Activated CD8-positive, alpha-beta memory T cell treated with anti-CD3 and anti-CD28 coated beads, Interleukin-2, amount 50 U/mL, for 48 hours (primary cell): ENCODE measurements around the gene SH3BP2.

ENCODE experiments used
- DNase-seq: peaks from one replicate; pipeline ENCODE4 v3.0.0-alpha.2; 2020

The SH3BP2 gene

DNA sequence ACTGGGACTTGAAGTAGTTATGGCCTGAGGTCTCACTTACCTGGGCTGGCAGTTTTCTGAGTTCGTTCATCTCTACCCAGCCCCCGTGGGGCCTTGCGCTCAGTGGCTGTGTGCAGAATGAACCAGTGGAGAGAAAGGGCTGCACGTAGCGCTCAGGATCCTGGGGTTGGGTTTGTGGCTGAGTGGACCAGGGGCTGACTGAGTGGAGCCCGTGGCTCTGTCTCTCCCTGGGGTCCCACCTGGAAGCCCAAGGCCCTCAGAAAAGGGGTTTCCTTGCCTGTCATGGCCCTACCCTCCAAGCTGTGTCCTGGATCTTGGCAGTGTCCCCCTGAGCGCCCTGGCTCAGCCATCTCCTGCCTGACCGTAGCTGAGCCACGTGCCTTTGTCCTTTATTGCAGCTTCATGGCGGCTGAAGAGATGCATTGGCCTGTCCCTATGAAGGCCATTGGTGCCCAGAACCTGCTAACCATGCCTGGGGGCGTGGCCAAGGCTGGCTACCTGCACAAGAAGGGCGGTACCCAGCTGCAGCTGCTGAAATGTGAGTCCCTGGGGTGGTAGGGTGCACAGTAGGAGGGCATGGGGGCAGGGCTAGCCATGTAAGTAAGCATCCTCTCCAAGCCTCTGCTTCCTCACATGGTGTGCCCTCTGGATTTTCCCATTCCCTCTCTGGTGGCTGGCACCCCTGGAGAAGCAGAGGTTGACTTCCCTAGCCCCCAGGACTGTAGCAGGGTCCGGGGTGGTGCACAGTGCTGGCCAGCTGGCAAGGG lies 27.5 kb downstream of the SH3BP2 start:
- DNase-seq = no peak

DNA sequence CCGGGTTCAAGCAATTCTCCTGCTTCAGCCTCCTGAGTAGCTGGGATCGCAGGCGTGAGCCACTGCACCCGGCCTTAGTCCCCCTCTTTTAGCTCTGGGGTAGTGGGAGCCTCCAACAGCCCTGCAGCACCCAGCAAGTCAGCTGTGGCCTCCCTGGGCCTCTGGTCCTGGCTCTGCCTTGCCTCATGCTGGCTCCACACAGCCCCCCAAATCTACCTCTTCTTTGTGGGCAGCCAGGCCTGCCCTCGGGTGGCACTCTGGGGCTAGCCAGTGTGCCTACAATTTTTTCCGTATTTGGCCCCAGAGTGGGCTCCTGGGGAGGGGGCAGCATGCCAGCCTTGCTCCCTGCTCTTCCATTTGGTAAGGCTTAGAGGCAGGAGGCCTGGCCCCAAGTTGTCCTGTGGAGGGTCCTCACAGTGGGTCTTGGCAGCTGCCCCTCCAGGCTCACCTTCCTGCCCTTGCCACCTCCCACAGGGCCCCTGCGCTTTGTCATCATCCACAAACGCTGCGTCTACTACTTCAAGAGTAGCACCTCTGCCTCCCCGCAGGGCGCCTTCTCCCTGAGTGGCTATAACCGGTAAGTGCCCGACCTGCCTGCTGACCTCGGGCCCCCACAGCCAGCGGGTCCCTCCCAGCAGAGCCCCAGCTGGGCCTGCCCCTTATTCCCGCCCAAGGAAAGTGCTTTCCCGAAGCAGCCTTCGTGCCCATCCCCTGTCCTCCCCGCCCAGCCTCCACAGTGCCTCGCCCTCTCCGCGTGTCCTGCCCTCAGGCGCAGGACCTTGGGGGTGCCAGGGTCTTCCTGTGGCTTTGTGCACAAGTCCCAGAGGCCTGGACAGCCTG lies 29.8 kb downstream of the SH3BP2 start:
- DNase-seq = no peak

DNA sequence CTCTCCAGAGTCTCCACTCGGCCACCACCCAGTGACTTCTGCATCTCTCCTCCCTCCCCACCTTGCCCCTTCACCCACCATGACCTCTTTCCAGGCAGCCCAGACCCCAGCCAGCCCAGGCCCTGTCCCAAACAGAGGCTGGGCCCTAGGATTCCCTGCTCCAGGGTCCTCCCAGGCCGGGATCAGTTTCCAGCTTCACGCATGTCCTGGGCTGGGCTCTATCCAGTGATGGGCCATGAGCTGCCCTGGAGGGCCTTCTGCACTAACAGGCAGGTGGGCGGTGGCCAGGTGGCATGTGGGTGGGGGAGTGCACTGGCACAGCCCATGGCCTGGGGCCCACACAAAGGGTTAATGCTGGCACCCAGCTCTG lies 30.4 kb downstream of the SH3BP2 start:
- DNase-seq = no peak

DNA sequence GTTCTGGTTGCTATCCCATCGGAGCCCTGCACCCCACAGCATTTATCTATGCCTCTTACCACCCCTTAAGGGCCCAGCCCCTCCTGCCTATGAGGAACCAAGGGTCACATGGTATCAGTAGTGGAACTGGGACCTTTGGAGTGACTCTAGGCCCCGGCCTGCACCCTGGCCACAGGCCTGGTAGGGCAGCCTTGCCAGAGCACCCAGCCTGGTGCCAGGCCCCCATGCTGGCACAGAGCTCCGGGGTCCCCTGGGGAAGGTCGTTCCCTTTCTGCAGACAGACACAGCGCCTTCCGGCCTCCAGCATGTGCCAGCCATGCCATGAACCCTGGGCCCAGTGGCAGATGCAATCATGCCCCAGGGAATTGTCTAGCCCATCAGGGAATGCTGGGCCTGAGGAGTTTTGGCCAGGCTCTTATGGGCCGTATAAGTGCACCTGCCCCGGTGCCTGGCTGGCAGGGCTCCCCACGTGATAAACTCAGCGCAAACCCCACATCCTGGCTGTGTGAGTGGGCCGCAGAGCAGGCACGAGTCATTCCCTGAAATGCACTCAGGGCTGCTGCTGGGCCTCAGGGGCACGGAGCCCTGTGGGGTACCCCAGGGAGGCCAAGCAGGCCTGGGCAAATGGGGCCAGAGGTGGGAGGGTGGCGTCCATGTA lies 30.9 kb downstream of the SH3BP2 start:
- no peak for DNase-seq

DNA sequence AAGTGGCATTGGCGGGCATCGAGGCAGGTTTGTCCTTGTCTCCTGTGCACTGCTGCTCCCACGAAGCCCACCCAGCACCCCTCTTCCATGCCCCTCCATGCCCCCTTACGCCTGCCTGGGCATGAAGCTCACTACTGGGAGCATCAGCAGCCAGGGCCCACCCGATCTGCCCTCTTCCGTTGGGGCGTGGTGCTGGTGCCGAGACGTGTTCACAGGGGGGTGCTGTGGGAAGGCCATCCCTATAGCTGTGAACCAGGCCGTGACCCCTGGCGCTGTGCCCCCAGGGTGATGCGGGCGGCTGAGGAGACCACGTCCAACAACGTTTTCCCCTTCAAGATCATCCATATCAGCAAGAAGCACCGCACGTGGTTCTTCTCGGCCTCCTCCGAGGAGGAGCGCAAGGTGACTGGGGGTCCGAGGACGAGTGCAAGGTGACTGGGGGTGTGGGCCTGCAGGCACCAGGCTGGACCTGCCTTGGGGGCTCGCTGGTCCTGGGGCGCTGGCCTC lies 31.5 kb downstream of the SH3BP2 start:
- no peak for DNase-seq

DNA sequence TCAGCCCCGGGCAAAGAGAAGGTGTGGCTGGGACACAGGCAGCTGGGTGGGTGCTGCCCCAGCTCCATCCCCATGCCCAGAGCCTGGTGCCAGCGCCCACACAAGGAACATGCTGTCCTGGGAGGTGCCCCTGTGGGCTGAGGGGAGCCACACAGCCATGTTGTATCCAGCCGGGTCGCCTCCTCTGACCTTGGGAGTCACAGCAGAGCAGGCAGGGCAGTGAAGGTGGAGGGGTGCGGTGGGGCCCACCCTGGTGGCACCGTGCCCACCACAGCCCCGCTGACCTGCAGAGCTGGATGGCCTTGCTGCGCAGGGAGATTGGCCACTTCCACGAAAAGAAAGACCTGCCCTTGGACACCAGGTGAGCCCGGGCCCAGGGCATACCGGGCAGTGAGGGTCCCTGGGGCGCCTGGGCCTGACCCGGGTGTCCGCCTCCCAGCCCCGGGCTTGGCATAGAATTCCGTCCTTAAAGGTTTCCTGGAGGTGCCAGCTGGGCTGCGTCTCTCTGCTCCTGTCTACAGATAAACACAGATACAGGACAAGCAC lies 32.0 kb downstream of the SH3BP2 start:
- DNase-seq = no peak

DNA sequence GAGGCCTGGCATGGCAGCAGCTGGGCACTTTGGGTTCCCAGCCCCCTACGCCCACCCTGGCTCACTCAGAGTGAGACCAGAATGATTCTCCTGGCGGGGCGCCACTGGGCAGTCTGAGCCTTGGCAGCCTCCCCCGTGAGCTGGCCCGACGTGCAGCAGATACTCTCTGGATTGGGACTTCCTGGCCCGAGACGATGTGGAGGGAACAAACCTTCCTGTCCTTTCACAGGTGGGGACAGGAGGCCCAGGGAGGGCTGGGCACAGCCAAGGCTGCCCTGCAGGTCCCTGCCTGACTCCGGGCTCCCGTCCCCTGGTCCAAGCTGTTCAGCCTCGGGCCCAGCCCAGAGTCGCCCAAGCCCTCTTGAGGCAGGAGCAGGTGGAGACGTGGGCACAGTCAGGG lies 32.9 kb downstream of the SH3BP2 start:
- no peak for DNase-seq

DNA sequence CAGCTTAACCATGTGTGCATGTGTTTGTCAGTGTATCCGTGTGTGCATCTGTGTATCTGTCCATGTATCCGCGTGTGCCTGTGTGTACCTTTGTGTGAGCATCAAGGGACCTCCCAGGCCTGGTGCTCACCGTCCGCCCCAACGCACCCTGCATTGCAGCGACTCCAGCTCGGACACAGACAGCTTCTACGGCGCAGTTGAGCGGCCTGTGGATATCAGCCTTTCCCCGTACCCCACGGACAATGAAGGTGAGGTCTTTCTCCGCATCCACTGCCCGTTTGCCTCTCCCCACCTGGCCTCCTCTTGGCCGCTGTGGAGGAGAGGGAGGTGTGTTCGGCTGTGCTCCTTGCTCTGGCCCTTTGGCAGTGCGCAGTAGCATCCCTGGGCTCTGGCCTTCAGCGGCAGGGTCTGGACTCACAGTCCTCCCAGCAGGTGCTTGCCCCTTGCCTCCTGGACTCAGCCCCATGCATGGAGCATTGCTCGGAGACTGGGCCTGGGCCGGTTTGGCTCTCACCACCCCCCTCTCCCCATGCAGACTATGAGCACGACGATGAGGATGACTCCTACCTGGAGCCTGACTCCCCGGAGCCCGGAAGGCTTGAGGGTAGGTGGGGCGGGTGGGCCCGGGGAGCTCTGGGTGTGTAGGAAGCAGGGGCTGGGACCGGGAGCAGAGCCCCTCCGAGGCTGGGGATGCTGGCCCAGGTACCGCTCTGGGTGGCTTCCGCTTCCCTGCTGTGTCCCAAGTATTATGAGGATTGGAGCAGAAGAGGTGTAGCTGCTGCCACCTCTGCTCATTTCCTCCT lies 34.4 kb downstream of the SH3BP2 start:
- DNase-seq = no peak

DNA sequence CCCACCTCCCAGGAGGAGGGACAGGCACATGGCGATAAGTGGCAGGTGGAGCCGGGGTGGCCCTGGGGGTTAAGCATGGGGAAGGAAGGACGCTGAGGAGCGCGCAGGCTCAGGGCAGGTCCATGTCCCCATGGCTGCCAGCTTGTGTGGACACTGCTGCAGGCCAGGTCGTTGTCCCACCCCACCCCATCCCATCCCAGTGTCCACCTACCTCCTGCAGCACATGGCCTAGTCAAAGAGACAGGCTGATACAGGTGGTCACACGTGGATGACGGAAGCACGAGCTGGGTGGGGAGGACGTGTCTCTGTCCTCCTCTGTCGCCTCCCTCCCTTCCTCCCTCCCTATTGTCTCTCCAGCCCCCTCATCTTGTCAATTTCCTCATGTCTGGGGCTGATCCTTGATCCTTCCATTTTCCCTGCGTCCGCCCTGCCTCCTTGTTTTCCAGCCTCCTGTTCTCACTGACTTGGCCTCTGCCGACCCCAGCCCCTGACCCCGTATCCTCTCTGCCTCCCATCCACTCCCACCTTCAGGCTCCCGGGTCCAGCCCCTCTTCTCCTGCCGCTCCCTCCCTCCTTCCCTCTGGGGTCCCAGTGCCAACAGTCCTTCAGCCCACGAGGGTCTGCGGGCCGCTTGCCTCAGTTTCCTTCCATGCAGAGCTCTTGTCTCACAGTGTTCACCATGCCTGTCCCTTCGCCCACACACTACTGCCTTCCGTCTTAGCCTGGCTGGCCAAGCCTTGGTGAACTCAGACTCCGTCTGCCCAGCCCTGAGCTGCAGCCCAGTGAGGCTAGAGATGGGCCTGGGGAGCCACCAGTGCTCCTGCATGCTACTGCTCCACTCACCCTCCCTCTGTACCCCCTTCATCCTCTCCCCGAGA lies 35.2 kb downstream of the SH3BP2 start:
- DNase-seq = no peak

DNA sequence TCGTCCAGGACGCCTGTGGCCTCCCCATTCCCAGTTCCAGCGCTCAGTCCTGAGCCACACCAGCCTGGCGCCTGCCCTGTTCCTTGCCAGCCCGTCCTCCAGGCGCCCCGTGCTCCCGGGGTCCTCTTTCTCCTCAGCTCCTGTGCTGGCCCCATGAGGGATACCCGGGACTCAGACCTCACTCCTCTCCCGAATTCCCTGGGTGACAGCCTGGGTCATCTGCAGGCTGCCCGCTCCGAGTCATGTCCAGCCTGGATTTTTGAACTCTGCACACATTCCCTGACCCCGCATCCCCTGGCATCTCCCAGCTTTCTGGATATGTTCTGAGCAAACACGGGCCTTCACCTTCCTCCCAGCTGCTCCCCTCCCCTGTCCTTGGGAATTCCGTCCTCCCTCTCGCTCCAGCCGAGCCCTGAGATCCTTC lies 35.9 kb downstream of the SH3BP2 start:
- no peak for DNase-seq

DNA sequence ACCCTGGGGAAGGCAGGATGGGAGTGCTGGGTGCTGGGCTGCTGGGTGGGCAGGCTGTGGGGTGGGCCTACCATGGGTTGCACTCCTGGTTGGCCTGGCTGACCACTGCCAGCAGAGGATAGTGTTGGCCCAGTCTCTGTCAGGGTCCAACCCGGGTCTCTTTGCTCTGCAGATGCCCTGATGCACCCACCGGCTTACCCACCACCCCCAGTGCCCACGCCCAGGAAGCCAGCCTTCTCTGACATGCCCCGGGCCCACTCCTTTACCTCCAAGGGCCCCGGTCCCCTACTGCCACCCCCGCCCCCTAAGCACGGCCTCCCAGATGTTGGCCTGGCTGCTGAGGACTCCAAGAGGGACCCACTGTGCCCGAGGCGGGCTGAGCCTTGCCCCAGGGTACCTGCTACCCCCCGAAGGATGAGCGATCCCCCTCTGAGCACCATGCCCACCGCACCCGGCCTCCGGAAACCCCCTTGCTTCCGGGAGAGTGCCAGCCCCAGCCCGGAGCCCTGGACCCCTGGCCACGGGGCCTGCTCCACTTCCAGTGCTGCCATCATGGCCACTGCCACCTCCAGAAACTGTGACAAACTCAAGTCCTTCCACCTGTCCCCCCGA lies 36.5 kb downstream of the SH3BP2 start:
- DNase-seq = no peak

DNA sequence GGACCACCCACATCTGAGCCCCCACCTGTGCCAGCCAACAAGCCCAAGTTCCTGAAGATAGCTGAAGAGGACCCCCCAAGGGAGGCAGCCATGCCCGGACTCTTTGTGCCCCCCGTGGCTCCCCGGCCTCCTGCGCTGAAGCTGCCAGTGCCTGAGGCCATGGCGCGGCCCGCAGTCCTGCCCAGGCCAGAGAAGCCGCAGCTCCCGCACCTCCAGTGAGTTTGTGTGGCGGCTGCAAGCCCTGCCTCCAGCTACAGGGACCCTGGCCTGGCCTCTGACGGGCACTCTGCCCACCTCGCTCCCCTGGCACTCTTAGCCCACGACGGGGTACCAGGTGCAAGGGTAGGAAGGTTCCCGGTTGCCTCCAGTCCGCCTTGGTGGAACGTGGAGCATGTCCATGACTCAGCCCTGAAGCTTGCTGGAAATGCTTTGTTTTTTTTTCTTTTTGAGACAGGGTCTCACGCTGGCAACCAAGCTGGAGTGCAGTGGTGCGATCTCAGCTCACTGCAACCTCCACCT lies 37.1 kb downstream of the SH3BP2 start:
- DNase-seq = peak; percentile 37

DNA sequence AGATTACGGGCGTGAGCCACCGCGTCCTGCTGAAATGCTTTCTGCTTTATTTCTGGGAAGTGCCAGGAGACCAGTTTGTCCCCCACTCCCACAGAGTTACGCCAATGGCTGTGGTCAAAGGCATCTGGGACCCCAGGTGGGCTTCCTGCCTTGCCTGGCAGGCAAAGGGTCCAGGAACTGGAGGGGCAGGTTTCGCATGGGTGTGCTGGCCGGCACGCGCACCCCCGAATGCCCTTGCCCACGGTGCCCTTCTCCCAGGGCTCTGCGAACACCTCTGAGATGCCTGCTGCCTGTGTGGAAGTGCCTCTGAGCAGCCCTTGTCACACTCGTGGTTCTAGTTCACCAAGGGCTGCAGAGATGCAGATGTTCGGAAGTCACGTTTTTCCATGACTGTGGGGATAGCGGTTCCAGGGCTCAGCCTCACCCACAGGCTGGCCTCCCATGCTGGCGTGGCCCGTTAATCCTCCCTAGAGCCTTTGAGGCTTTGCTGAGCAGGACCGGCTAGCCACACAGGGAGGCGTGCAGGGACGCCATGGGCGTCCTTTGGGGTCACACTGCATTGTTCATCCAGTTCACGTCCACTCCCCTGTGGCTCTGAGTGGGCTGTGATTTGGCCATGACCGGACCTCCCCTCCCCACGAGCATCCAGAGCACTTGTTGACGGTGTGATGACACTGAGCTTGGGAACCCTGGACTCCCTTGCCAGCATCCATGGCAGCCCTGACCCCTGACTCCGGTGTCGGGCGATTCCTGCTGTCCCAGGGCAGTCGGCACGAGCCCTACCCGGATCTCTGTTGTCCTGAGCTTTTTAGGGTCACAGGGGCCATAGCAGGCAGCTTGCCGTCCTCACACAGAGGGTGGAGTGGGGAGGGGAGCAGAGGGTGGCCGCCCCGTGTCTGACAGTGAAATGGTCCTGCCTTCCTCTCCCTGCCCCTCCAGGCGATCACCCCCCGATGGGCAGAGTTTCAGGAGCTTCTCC lies 38.0 kb downstream of the SH3BP2 start:
- peak; percentile 48 for DNase-seq

DNA sequence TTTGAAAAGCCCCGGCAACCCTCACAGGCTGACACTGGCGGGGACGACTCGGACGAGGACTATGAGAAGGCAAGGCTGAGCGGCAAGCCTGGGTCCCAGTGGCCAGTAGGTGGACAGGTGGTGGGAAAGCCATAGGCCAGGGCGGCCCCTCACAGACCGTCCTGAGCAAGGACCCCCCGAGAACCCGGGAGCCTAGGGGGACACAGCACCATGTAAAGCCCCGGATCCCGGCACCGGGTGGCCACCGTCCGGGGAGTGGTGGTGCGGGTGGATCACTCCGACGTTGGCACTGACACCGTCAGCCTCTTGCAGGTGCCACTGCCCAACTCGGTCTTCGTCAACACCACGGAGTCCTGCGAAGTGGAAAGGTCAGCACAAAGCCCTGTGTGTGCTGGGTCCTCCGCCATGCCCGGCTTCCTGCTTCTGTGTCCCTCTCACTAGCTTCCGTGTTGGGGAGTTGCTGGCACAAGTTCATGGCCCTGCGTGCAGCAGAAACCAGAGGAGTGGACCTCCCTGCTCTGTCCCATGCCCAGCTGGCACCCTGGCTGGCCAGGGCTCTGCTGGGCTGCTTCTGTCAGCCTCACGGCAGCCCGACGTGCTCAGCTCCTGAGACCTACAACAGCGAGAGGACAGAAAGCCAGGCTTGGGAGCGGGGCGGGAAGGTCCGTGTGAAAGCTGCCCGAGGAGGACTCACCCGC lies 38.9 kb downstream of the SH3BP2 start:
- DNase-seq = peak; percentile 52

DNA sequence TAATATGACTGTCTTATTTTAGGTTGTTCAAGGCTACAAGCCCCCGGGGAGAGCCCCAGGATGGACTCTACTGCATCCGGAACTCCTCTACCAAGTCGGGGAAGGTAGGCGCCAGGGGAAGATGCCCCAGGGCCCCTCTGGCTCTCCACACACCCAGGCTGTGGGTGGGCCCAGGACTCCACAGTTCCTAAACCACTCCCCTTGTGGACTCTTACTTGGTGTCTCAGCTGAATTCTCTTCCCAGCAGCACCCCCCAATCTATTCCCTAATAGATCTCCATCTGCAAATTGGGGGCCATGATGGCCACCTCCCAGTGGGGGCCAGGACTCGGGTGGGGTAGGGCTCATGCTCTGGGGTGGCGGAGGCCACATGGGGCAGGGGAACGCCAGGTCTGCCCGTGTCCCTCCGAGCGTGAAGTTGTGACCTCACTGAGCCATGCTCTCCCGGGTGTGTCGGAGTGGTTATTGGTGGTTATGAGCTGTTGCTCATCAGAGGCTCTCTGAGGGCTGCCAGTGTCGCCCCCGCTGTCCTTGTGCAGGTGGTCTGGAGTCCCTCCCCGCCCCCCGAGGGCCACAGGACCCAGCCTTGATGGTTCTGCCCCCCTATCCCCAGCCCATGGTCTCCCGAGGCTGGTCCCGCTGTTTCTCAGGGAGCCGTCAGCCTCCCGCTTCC lies 39.6 kb downstream of the SH3BP2 start:
- peak; percentile 48 for DNase-seq

DNA sequence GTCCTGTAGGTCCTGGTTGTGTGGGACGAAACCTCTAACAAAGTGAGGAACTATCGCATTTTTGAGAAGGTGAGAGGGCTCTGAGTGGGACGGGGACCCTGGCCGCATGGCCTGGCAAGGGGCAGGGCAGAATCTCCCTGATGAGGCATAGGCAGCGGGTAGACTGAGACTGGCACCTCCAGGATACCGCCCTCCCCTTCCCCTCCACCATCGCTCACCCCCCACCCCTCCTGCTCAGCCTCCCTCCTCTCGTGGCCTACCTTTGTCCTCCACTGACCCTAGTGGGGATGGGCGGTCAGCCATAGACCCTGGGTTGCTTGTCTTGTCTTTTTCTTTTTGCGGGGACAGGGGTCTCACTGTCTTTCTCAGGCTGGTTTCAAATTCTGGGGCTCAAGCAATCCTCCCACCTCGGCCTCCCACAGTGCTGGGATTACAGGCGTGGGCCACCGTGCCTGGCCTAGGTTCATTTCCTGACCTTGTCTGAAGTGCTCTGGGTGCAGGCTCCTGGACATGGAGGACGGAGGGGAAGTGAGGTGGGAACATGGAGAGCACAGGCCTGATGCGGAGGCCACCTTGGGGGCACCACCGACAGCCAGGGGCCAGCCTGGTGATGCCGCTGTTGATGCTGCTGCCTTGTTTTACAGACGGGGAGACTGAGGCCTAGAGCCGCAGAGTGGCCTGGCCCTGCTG lies 40.2 kb downstream of the SH3BP2 start:
- DNase-seq = peak; percentile 48

DNA sequence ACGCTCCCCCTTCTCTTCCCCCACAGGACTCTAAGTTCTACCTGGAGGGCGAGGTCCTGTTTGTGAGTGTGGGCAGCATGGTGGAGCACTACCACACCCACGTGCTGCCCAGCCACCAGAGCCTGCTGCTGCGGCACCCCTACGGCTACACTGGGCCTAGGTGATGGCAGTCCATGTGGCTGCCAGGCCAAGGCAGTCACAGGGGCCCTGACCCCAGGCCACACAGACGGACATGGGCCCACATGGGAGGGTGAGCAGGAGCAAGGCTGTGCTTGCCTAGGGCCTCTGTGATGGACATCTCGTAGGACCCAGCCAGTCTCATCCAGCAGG lies 40.8 kb downstream of the SH3BP2 start:
- DNase-seq = no peak
